ENCODE measurements around the gene UBR2. TPM values are rescaled to one million over a fixed set of nuclear protein-coding genes. Genes with fewer than 3 reads are reported as not detected.

UBR2 gene
- total and polyA plus RNA-seq, 9 of the 15 experiments (the other 6 are each of a cell fraction or from before 2014, with no cell fraction given) = 9.1 to 38.9 (median 23.4) TPM

GRCh38 chr6:42709871-42710270 lies 146.0 kb downstream of the UBR2 start:
- TF ChIP-seq SP1 (CRISPR knock-in tag; IDR thresholded peaks at IDR 0.05) (no peak), TAL1 (IDR thresholded peaks at IDR 0.05) (no peak), ZNF253 (CRISPR knock-in tag; conservative IDR thresholded peaks at IDR 0.05) (no peak)
- ChIA-PET POLR2A (interaction anchor here (1.2 kb wide), 1 partner anchor 36 kb away, joined by 3 read pairs; no protein-coding TSS in a partner anchor), CTCF (ENCODE audit: low intra/inter-chr PET ratio) (no interaction called here)
- H3K9me3 ChIP-seq (replicated peaks; ENCODE audit: control insufficient read depth, insufficient read depth, low read depth, low read length) = peaks cover 8% of the 10 kb centered on the region
- ATAC-seq (no peak), FAIRE-seq (no peak), DNase-seq (ENCODE audit: extremely low read depth in 1 of 4, low spot score in 3 of 4) (no peak)
- H3K4me3 ChIP-seq = no peak overlapping the region
- H3K27me3 ChIP-seq (ENCODE audit: control insufficient read depth in 2 of 2, insufficient read depth in 2 of 2, low read length in 2 of 2) = no peaks in the 10 kb centered on the region; a peak in 1 of 5 replicates
- H2AFZ ChIP-seq (ENCODE audit: low read depth, low read length) = peak overlapping the region; percentile 51; the same call in 1 of the 2 replicates
- BruUV-seq (replicated peaks) = no TSS peak
- H3K4me2 ChIP-seq (ENCODE audit: insufficient read depth, low read length) = no peak overlapping the region
- no peaks in the 10 kb centered on the region for H3K9me1 ChIP-seq (ENCODE audit: control insufficient read depth, insufficient read depth, low read length)
- WGBS (ENCODE audit: insufficient coverage, low coverage, missing lambda C conversion rate) = 38% methylated on average over 6 of the region's 6 CpGs
- H3K36me3 ChIP-seq (ENCODE audit: control insufficient read depth, insufficient read depth, low read length) = no peaks in the 10 kb centered on the region
- H3K79me2 ChIP-seq (ENCODE audit: control insufficient read depth, insufficient read depth, low read length) = no peaks in the 10 kb centered on the region
- intact Hi-C loops (cut with micrococcal nuclease) (no loop called here), in situ Hi-C loops (cut with MboI) (no loop called here)
- no peaks in the 10 kb centered on the region for H4K20me1 ChIP-seq (replicated peaks; ENCODE audit: control insufficient read depth, insufficient read depth, low read length)
- H3K9ac ChIP-seq (ENCODE audit: insufficient read depth in 1 of 2, low read depth in 2 of 2, low read length in 2 of 2) = peak overlapping the region in 1 of 2 experiments; percentile 5; a peak in 1 of 4 replicates
- H3K4me1 ChIP-seq (replicated peaks in 1 of 2; ENCODE audit: control insufficient read depth in 2 of 2, insufficient read depth in 2 of 2, low read length in 2 of 2) = peaks cover 6 to 7% of the 10 kb centered on the region in 2 experiments; a peak in 3 of 5 replicates
- no peak overlapping the region for H3K27ac ChIP-seq (ENCODE audit: extremely low read depth, low read depth, low read length)

- peak in 1 of 4 experiments; percentile 38 for DNase-seq (ENCODE audit: extremely low read depth in 1 of 4, low spot score in 3 of 4)
- peaks cover 8% of the 10 kb centered on the region for H3K9me3 ChIP-seq (replicated peaks; ENCODE audit: control insufficient read depth, insufficient read depth, low read depth, low read length)
- H3K9me1 ChIP-seq (ENCODE audit: control insufficient read depth, insufficient read depth, low read length) = no peaks in the 10 kb centered on the region
- H3K4me1 ChIP-seq (replicated peaks in 1 of 2; ENCODE audit: control insufficient read depth in 2 of 2, insufficient read depth in 2 of 2, low read length in 2 of 2) = peaks cover 5 to 7% of the 10 kb centered on the region in 2 experiments; a peak in 3 of 5 replicates
- intact Hi-C loops (cut with micrococcal nuclease) = no loop called here
- no peak overlapping the region for H3K4me3 ChIP-seq
- no peak overlapping the region for H3K9ac ChIP-seq (ENCODE audit: insufficient read depth in 1 of 2, low read depth in 2 of 2, low read length in 2 of 2)
- H3K27me3 ChIP-seq (ENCODE audit: control insufficient read depth in 2 of 2, insufficient read depth in 2 of 2, low read length in 2 of 2) = no peaks in the 10 kb centered on the region; a peak in 1 of 5 replicates
- ChIA-PET POLR2A (no interaction called here), CTCF (ENCODE audit: low intra/inter-chr PET ratio) (no interaction called here)
- 11% methylated on average over 9 of the region's 9 CpGs for WGBS (ENCODE audit: insufficient coverage, low coverage, missing lambda C conversion rate)
- H3K27ac ChIP-seq (ENCODE audit: extremely low read depth, low read depth, low read length) = no peak overlapping the region
- H4K20me1 ChIP-seq (replicated peaks; ENCODE audit: control insufficient read depth, insufficient read depth, low read length) = no peaks in the 10 kb centered on the region
- BruUV-seq (replicated peaks) = no TSS peak
- in situ Hi-C loops (cut with MboI) = no loop called here
- peak; percentile 58 for ATAC-seq
- H3K79me2 ChIP-seq (ENCODE audit: control insufficient read depth, insufficient read depth, low read length) = no peaks in the 10 kb centered on the region
- FAIRE-seq = peak; percentile 78
- no peak overlapping the region for H3K4me2 ChIP-seq (ENCODE audit: insufficient read depth, low read length)
- H2AFZ ChIP-seq (ENCODE audit: low read depth, low read length) = peak overlapping the region; percentile 51; the same call in 1 of the 2 replicates
- H3K36me3 ChIP-seq (ENCODE audit: control insufficient read depth, insufficient read depth, low read length) = no peaks in the 10 kb centered on the region
- no peak for TF ChIP-seq DEAF1 (CRISPR knock-in tag; IDR thresholded peaks at IDR 0.05)
- TF ChIP-seq MEF2D (tag; conservative IDR thresholded peaks at IDR 0.05; ENCODE audit: low read depth) = 0 out of 2 replicates have a peak, but pooled peaks have one; percentile 35
- TF ChIP-seq CBX5 (IDR thresholded peaks at IDR 0.05; ENCODE audit: borderline replicate concordance, low read depth) = no peak
- TF ChIP-seq LEF1 (IDR thresholded peaks at IDR 0.05) = peak; percentile 38; the same call in 1 of the 2 replicates
- no peak for TF ChIP-seq ZZZ3 (IDR thresholded peaks at IDR 0.05)
- no peak for TF ChIP-seq ZNF583 (CRISPR knock-in tag; IDR thresholded peaks at IDR 0.05)
- TF ChIP-seq MEF2A (IDR thresholded peaks at IDR 0.05; ENCODE audit: control insufficient read depth, low read depth, low read length) = peak; percentile 83
- TF ChIP-seq EGR1 (conservative IDR thresholded peaks at IDR 0.05) = peak; percentile 50
- TF ChIP-seq IRF2 (CRISPR knock-in tag; IDR thresholded peaks at IDR 0.05) = no peak
- TF ChIP-seq NR2C1 (IDR thresholded peaks at IDR 0.05) = no peak
- TF ChIP-seq NR2C1 (tag; IDR thresholded peaks at IDR 0.05) = no peak
- TF ChIP-seq RUNX1 (IDR thresholded peaks at IDR 0.05; ENCODE audit: low read depth) = no peak
- no peak for TF ChIP-seq SMAD1 (IDR thresholded peaks at IDR 0.05; ENCODE audit: low read depth, low read length, partially characterized antibody)
- TF ChIP-seq TBL1XR1 (IDR thresholded peaks at IDR 0.05; ENCODE audit: low read length in 2 of 2) = no peak
- no peak for TF ChIP-seq POLR3A (IDR thresholded peaks at IDR 0.05; ENCODE audit: borderline replicate concordance, extremely low read depth, insufficient read depth, insufficient read length)
Measured at GRCh38 chr6:42710316-42710715, 146.5 kb downstream of the UBR2 start.
